ENCODE results near the gene ANGEL1.

DNA sequence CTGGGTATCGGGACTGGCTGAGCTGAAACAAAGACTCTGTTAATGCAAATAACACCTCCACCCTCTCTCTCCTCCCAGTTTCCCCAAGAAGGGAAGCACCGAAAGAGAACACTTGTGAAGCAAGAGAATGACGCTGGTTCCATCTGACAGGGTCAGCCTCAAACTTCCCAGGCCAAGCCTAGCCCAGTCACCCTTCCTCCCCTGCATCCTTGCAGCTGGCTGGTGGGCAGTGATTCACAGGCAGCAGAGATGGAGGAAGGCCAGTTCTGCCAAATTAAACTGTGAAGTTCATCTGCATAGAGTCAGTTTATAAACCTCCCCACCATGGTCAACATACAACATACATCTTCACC, 16.3 kb upstream of the ANGEL1 start:
- no peak for TF ChIP-seq GABPA (IDR thresholded peaks at IDR 0.05; ENCODE audit: borderline replicate concordance, insufficient read depth, low read length)
- TF ChIP-seq KDM1A (IDR thresholded peaks at IDR 0.05; ENCODE audit: borderline replicate concordance, low read length): no peak
- no peak for TF ChIP-seq CTCF (IDR thresholded peaks at IDR 0.05; ENCODE audit: control extremely low read depth in 1 of 3, insufficient read depth in 1 of 3, low read depth in 1 of 3, low read length in 3 of 3)
- TF ChIP-seq POLR2A (IDR thresholded peaks at IDR 0.05; ENCODE audit: control extremely low read depth in 1 of 2, low read depth in 2 of 2, low read length in 2 of 2): no peak
- no peak for TF ChIP-seq SIN3A (conservative IDR thresholded peaks at IDR 0.05 in 1 of 2, IDR thresholded peaks at IDR 0.05 in 1 of 2; ENCODE audit: low read depth in 1 of 2, low read length in 2 of 2)
- no peak for TF ChIP-seq HDAC6 (IDR thresholded peaks at IDR 0.05; ENCODE audit: low read depth, low read length)
- no peak for TF ChIP-seq RFX5 (IDR thresholded peaks at IDR 0.05; ENCODE audit: borderline replicate concordance, low read depth, low read length)
- TF ChIP-seq, protein P1, sequence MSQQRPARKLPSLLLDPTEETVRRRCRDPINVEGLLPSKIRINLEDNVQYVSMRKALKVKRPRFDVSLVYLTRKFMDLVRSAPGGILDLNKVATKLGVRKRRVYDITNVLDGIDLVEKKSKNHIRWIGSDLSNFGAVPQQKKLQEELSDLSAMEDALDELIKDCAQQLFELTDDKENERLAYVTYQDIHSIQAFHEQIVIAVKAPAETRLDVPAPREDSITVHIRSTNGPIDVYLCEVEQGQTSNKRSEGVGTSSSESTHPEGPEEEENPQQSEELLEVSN (IDR thresholded peaks at IDR 0.05): no peak
- TF ChIP-seq ATF3 (IDR thresholded peaks at IDR 0.05; ENCODE audit: insufficient read depth, low read depth, low read length): no peak

Data from H1 (cell line).